HepG2 (cell line): ENCODE measurements around the gene C11orf54. TPM values are rescaled to one million over a fixed set of nuclear protein-coding genes. Genes with fewer than 3 reads are reported as not detected.
A peak's percentile ranks its signal among the peaks of the same experiment; 100 is the strongest.

Source experiments
- AKNA ChIP-seq: sonication (generic); formaldehyde crosslinking; IDR thresholded peaks from 2 replicates; pipeline ENCODE4 v1.4.0; 2020; ENCODE audit warnings: missing genetic modification reagents, borderline replicate concordance
- CREB3 ChIP-seq: sonication (generic); formaldehyde crosslinking; IDR thresholded peaks from 2 replicates; pipeline ENCODE4 v1.5.0; 2020; ENCODE audit warnings: missing genetic modification reagents
- DNMT3B ChIP-seq: conservative IDR thresholded peaks from 2 replicates; pipeline ENCODE4 v1.6.1; 2016; ENCODE audit warnings: missing biosample characterization, control low read depth
- EED ChIP-seq: sonication (generic); formaldehyde crosslinking; IDR thresholded peaks from 2 replicates; pipeline ENCODE4 v1.5.0; 2020; ENCODE audit warnings: mild to moderate bottlenecking, missing genetic modification reagents
- HMG20B ChIP-seq: conservative IDR thresholded peaks from 2 replicates; pipeline ENCODE4 v1.6.1; 2016; ENCODE audit warnings: missing genetic modification reagents, missing compliant biosample characterization
- NFYB ChIP-seq: sonication (generic); formaldehyde crosslinking; IDR thresholded peaks from 2 replicates; pipeline ENCODE4 v1.4.0; 2020; ENCODE audit warnings: missing genetic modification reagents
- PAX8 ChIP-seq: sonication (generic); formaldehyde crosslinking; IDR thresholded peaks from 2 replicates; pipeline ENCODE4 v1.8.0; 2022; ENCODE audit warnings: mild to moderate bottlenecking, missing genetic modification reagents, borderline replicate concordance
- POLR2AphosphoS2 ChIP-seq: IDR thresholded peaks from 2 replicates; pipeline ENCODE4 v1.6.1; 2011; ENCODE audit warnings: low read depth, low read length, improper control_type of control experiment
- RXRA ChIP-seq: sonication (generic); formaldehyde crosslinking; IDR thresholded peaks from 2 replicates; pipeline ENCODE4 v1.5.1; 2020; ENCODE audit warnings: missing genetic modification reagents
- SOX5 ChIP-seq: IDR thresholded peaks from 2 replicates; pipeline ENCODE4 v1.6.1; 2016; ENCODE audit warnings: borderline replicate concordance
- YEATS2 ChIP-seq: sonication (generic); formaldehyde crosslinking; IDR thresholded peaks from 2 replicates; pipeline ENCODE4 v1.4.0; 2020; ENCODE audit warnings: missing genetic modification reagents, borderline replicate concordance
- ZBTB2 ChIP-seq: sonication (generic); formaldehyde crosslinking; IDR thresholded peaks from 2 replicates; pipeline ENCODE4 v1.8.0; 2022; ENCODE audit warnings: low read depth, missing genetic modification reagents
- ZBTB39 ChIP-seq: sonication (generic); formaldehyde crosslinking; IDR thresholded peaks from 2 replicates; pipeline ENCODE4 v1.5.0; 2020; ENCODE audit warnings: missing genetic modification reagents
- ZKSCAN8 ChIP-seq: IDR thresholded peaks from 2 replicates; pipeline ENCODE4 v1.6.1; 2016; ENCODE audit warnings: borderline replicate concordance, missing genetic modification reagents, missing compliant biosample characterization
- ZNF253 ChIP-seq: sonication (generic); formaldehyde crosslinking; IDR thresholded peaks from 2 replicates; pipeline ENCODE4 v1.8.0; 2022; ENCODE audit warnings: mild to moderate bottlenecking, missing genetic modification reagents, borderline replicate concordance
- ZNF275 ChIP-seq: sonication (generic); formaldehyde crosslinking; IDR thresholded peaks from 2 replicates; pipeline ENCODE4 v1.8.0; 2022; ENCODE audit warnings: missing genetic modification reagents, mild to moderate bottlenecking, inconsistent platforms, borderline replicate concordance
- ZNF510 ChIP-seq: sonication (generic); formaldehyde crosslinking; IDR thresholded peaks from 2 replicates; pipeline ENCODE4 v1.4.0; 2020; ENCODE audit warnings: low read depth, mild to moderate bottlenecking, missing genetic modification reagents
- ZNF792 ChIP-seq: IDR thresholded peaks from 2 replicates; pipeline ENCODE4 v1.6.1; 2016
- polyA plus RNA-seq, 8 experiments: library from polyadenylated mRNA; depleted of rRNA in 3 of 8; stranded (reverse) in 7 of 8; unstranded in 1 of 8; fragments of >200 nt; fragmentation: Illumina TruSeq in 4 of 8; extraction: Trizol in 4 of 8; gene quantifications; 2 replicates each; pipeline versions ENCODE4 v1.2.1 to v1.2.3, GENCODE V29; 2011 to 2016; ENCODE audit warnings: low read depth in 4 of 8, missing spikeins in 1 of 8, mixed read lengths in 1 of 8; ENCODE audit not compliant: insufficient read depth in 1 of 8
- total RNA-seq, 5 experiments: library from RNA; depleted of rRNA; stranded (reverse); fragments of >200 nt; fragmentation: Illumina TruSeq; extraction: Trizol; gene quantifications; 2 replicates each; pipeline ENCODE4 v1.2.3, GENCODE V29; 2016; ENCODE audit warnings: low read depth in 1 of 5

Gene C11orf54
- total and polyA plus RNA-seq, 2 of the 13 experiments (the other 11 are each of a cell fraction or from before 2014, with no cell fraction given), result 42.7 to 50.1 TPM

GRCh38 chr11:93784145-93784934, 42.9 kb downstream of the C11orf54 start, which contains the start of gene MED17 (continued):
- TF ChIP-seq ZBTB2 (CRISPR knock-in tag), result 0 out of 2 replicates have a peak, but pooled peaks have one; percentile 64
- TF ChIP-seq NFYB (CRISPR knock-in tag), result peak; percentile 25; the same call in 1 of the 2 replicates
- no peak for TF ChIP-seq CREB3 (CRISPR knock-in tag)
- no peak; the same call in 1 of the 2 replicates for TF ChIP-seq ZNF510 (CRISPR knock-in tag)
- TF ChIP-seq AKNA (CRISPR knock-in tag), result no peak
- no peak; the same call in 1 of the 2 replicates for TF ChIP-seq SOX5 (CRISPR knock-in tag)
- TF ChIP-seq ZNF792 (CRISPR knock-in tag), result no peak
- TF ChIP-seq ZBTB39 (CRISPR knock-in tag), result no peak
- peak; percentile 53; the same call in 1 of the 2 replicates for TF ChIP-seq ZNF275
- no peak for TF ChIP-seq ZNF253 (CRISPR knock-in tag)
- TF ChIP-seq YEATS2 (CRISPR knock-in tag), result peak; percentile 87
- no peak for TF ChIP-seq HMG20B (CRISPR knock-in tag)
- TF ChIP-seq EED, result peak; percentile 67; the same call in 1 of the 2 replicates
- TF ChIP-seq ZKSCAN8 (CRISPR knock-in tag), result no peak
- TF ChIP-seq DNMT3B (CRISPR knock-in tag), result no peak
- TF ChIP-seq PAX8, result 0 out of 2 replicates have a peak, but pooled peaks have one; percentile 71
- TF ChIP-seq POLR2AphosphoS2, result no peak
- TF ChIP-seq RXRA (CRISPR knock-in tag), result peak; percentile 50; the same call in 1 of the 2 replicates
